A673 (cell line): ENCODE data around the gene OPN1SW.

Source experiments
- EZH2 ChIP-seq: fragments of 200-600 bp; sonication (generic); IDR thresholded peaks from 2 replicates; pipeline ENCODE4 v1.6.1; 2017; ENCODE audit warnings: borderline replicate concordance, low read depth, mild to moderate bottlenecking, mixed read lengths, antibody characterized with exemption, low read length; ENCODE audit not compliant: poor library complexity, severe bottlenecking
- TF ChIP-seq, protein P1 (sequence below): fragments of 300-800, 200-600 bp; sonication (generic); conservative IDR thresholded peaks from 2 replicates; pipeline ENCODE4 v1.5.1; 2017; ENCODE audit warnings: low read depth, mild to moderate bottlenecking, antibody characterized with exemption, low read length, moderate library complexity, mixed read lengths

DNA sequence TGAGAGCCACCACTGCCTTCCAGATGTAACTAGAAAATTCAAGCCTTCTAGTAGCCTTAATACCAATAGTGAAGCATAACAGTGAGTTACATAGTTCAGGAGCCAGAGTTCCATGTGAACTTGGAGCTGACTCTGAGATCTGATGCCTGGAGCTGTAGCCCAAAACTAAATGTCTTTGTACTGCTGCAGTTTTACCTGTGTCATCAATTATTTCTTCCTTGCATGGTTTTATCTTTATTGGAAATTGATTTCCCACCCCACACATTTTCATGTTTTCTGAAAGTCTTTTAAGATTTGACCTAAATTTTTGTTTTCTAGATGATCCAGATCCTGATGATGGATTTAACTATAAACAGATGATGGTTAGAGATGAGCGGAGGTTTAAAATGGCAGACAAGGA, 17.0 kb downstream of the OPN1SW start:
- no peak for TF ChIP-seq EZH2
- TF ChIP-seq, protein P1, sequence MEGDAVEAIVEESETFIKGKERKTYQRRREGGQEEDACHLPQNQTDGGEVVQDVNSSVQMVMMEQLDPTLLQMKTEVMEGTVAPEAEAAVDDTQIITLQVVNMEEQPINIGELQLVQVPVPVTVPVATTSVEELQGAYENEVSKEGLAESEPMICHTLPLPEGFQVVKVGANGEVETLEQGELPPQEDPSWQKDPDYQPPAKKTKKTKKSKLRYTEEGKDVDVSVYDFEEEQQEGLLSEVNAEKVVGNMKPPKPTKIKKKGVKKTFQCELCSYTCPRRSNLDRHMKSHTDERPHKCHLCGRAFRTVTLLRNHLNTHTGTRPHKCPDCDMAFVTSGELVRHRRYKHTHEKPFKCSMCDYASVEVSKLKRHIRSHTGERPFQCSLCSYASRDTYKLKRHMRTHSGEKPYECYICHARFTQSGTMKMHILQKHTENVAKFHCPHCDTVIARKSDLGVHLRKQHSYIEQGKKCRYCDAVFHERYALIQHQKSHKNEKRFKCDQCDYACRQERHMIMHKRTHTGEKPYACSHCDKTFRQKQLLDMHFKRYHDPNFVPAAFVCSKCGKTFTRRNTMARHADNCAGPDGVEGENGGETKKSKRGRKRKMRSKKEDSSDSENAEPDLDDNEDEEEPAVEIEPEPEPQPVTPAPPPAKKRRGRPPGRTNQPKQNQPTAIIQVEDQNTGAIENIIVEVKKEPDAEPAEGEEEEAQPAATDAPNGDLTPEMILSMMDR: no peak
